Neutrophil (primary cell): Measurements from ENCODE around the gene CPLX1.

ENCODE experiments used
- H3K27ac ChIP-seq: fragments of 200-600 bp; sonication (generic); 2 replicates; pipeline ENCODE4 v1.5.1; 2016; ENCODE audit warnings: mild to moderate bottlenecking, moderate library complexity
- H3K27me3 ChIP-seq: fragments of 200-600 bp; sonication (generic); 2 replicates; pipeline ENCODE4 v1.6.0; 2016; ENCODE audit warnings: mild to moderate bottlenecking
- H3K36me3 ChIP-seq: fragments of 200-600 bp; sonication (generic); 2 replicates; pipeline ENCODE4 v1.5.1; 2017
- H3K4me1 ChIP-seq, 2 experiments: fragments of 200-600 bp in 1 of 2; sonication (generic) in 1 of 2; 1 replicate in 1 of 2; 2 replicates in 1 of 2; pipeline versions ENCODE4 v1.5.1 to v1.6.1; 2013 to 2016; ENCODE audit warnings: low read depth in 1 of 2, low read length in 1 of 2, mild to moderate bottlenecking in 1 of 2, moderate library complexity in 1 of 2; ENCODE audit not compliant: control insufficient read depth in 1 of 2, insufficient read depth in 1 of 2
- H3K4me3 ChIP-seq, 2 experiments: fragments of 200-600 bp in 1 of 2; sonication (generic) in 1 of 2; 1 replicate in 1 of 2; 2 replicates in 1 of 2; pipeline ENCODE4 v1.5.1; 2013 to 2016; ENCODE audit warnings: low read depth in 1 of 2, low read length in 1 of 2, mild to moderate bottlenecking in 1 of 2, moderate library complexity in 1 of 2
- H3K9me3 ChIP-seq: fragments of 200-600 bp; sonication (generic); 2 replicates; pipeline ENCODE4 v1.5.1; 2016
- CTCF ChIP-seq: fragments of 200-600 bp; sonication (generic); IDR thresholded peaks from 2 replicates; pipeline ENCODE4 v1.5.1; 2016; ENCODE audit warnings: antibody characterized with exemption

Gene CPLX1

DNA sequence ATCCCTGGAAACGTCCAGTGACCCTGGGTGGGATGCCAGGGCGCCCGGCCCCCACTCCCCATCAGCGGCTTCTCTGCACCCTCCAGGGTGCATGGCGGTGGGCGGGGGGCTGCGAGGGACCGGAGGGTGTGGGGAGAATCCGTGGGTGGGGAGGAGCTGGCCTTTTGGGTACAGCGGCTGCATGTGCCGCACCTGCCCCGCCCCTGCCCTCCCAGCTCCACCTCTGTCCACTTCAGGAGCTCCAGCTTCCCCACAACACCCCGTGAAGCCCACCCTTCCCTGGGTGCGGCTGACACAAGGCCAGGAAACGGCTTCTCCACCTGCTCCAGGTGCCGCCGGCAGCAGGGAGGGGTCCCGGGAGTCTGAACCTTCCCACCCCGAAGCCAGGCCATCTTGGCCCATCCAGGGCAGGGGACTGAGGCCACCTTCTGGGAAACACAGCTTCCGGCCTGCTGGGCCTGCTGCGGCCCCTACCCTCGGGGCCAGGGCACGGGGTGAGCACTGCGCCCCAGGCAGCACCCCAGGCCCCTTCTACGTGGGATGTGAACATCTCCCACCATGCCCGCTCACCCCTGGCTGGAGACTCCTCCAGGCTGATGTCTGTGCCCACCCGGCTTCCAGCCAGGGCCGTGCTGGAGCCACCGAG, 34.6 kb downstream of the CPLX1 start:
- H3K27ac ChIP-seq, result no peak overlapping the region
- no peaks in the 10 kb centered on the region for H3K4me1 ChIP-seq
- no peak for TF ChIP-seq CTCF
- H3K27me3 ChIP-seq, result peaks cover 100% of the 10 kb centered on the region
- H3K4me3 ChIP-seq, result no peak overlapping the region
- H3K36me3 ChIP-seq, result no peaks in the 10 kb centered on the region
- H3K9me3 ChIP-seq, result no peaks in the 10 kb centered on the region

DNA sequence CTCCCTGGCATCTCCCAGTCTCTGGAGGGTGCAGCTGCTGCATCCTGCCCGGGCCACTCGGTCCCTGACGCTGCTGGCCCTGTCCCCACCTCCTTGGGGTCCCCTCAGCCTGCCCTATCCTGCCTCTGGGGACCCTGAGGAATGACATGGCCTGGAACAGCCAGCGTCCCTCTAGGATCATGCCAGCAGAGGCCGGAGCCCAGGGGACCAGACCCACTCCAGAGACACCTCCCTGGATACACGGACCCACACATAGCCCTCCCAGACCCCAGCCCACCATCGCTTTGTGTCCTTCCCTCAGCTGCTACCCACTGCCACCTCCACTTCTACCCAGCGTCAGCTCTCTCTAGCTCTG, 35.5 kb downstream of the CPLX1 start:
- Histone ChIP-seq H3K4me3 (no peak overlapping the region), H3K36me3 (no peaks in the 10 kb centered on the region), H3K27me3 (peaks cover 100% of the 10 kb centered on the region), H3K4me1 (no peaks in the 10 kb centered on the region), H3K27ac (no peak overlapping the region), H3K9me3 (no peaks in the 10 kb centered on the region)
- no peak for TF ChIP-seq CTCF

DNA sequence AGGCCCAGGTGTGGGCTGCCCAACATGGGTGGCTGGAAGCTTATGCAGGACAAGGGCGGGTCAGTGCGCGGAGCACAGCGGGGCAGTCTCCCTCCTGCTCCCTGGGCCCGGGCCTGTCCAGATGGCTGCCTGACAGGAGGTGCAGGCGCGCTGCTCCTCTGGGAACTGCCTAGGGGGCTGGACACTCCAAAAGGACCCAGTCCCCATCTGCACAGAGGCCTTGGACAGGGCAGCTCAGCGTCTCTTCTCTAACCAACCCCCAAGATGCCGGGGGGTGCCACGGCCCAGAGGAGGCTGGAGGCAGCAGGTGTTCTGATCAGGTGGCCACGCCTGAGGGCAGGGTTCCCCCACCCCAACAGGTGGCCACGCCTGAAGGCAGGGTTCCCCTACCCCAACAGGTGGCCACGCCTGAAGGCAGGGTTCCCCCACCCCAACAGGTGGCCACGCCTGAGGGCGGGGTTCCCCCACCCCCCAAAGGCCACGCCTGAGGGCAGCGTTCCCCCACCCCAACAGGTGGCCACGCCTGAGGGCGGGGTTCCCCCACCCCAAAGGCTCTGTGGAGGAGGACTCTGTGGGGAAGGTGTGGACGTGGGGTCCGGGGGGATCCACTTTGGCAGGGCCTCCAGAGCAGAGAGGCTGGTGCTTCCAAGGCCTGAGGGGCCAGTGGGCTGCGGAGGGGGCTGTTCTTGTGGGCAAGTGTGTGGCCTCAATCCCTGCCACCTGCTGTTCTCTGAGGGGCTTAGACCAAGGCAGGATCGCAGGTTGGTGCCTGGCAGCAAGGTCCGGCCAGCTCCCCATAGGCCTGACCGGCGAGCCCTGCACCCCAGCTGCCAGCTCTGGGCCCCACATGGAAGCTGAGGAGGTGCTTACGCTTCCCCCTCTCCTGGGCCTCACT, 36.1 kb downstream of the CPLX1 start:
- H3K4me3 ChIP-seq, result no peak overlapping the region
- peaks cover 100% of the 10 kb centered on the region for H3K27me3 ChIP-seq
- TF ChIP-seq CTCF, result no peak
- H3K9me3 ChIP-seq, result no peaks in the 10 kb centered on the region
- no peaks in the 10 kb centered on the region for H3K36me3 ChIP-seq
- no peaks in the 10 kb centered on the region for H3K4me1 ChIP-seq
- H3K27ac ChIP-seq, result no peak overlapping the region

DNA sequence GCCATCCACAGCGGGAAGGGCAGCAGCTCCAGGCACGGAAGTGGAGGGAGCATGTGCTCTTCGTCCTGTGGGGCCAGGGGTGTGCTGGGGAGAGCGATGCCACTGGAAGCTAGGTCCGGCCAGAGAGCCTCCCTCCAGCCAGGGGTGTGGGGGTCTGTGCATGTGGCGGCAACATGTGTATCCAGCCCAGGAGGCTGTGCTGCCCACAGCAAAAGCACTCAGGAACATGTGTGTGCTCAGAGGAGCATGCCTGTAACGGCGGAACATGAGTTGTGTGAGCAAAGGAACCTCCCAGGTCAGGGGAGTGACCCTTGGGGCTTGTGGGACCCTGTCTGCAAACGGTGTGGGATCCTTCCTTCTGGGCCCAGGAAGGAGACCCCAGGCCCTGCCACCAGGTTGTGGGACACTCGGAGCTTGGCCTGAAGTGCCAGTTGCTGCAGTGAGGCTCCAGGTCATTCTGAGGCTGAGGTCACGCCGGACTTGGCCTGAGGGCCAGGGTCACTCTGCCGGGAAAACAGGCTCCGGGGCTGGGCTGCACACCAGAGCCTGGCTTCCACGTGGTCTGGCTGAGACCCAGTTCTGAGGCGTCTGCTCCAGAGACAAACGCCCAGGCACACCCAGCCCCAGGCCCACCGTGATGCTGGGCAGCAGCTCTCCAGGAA, 37.2 kb downstream of the CPLX1 start:
- H3K4me3 ChIP-seq, result no peak overlapping the region
- no peaks in the 10 kb centered on the region for H3K4me1 ChIP-seq
- H3K27ac ChIP-seq, result no peak overlapping the region
- H3K9me3 ChIP-seq, result no peaks in the 10 kb centered on the region
- H3K27me3 ChIP-seq, result peaks cover 100% of the 10 kb centered on the region
- no peaks in the 10 kb centered on the region for H3K36me3 ChIP-seq
- TF ChIP-seq CTCF, result no peak

- no peaks in the 10 kb centered on the region for H3K9me3 ChIP-seq
- H3K27ac ChIP-seq, result no peak overlapping the region
- H3K36me3 ChIP-seq, result no peaks in the 10 kb centered on the region
- no peaks in the 10 kb centered on the region for H3K4me1 ChIP-seq
- no peak for TF ChIP-seq CTCF
- peaks cover 100% of the 10 kb centered on the region for H3K27me3 ChIP-seq
- H3K4me3 ChIP-seq, result no peak overlapping the region
Observed at GRCh38 chr4:788006-788635, 37.8 kb downstream of the CPLX1 start.
